ENCODE results near the gene CLDN9.

GRCh38 chr16:2969545-2970521 lies 42.9 kb upstream of the CLDN9 start:
- TF ChIP-seq CTCF (IDR thresholded peaks at IDR 0.05 in 4 of 5, conservative IDR thresholded peaks at IDR 0.05 in 1 of 5) (peak in 3 of 5 experiments; percentile 34 to 52 (median 45)), POLR2A (IDR thresholded peaks at IDR 0.05) (peak in 1 of 2 donors; percentile 31)

All from gastrocnemius medialis (tissue), 4 donors.